Measurements from ENCODE around the gene SHD.
A peak's percentile ranks its signal among the peaks of the same experiment; 100 is the strongest.
"Not testable (repeated sequence)": the region's sequence is repeated elsewhere in the genome, so short reads cannot be mapped to it uniquely, and the experiment has no call there.

The SHD gene

GRCh38 chr19:4326215-4326836, 47.3 kb downstream of the SHD start:
- no peak for TF ChIP-seq CTCF (IDR thresholded peaks at IDR 0.05; ENCODE audit: insufficient read depth, low read depth, low read length, missing control alignments)
- DNase-seq (ENCODE audit: low read depth), result no peak
- H3K4me3 ChIP-seq (ENCODE audit: low read length), result no peak overlapping the region

- no peak for TF ChIP-seq CTCF (IDR thresholded peaks at IDR 0.05; ENCODE audit: insufficient read depth, low read depth, low read length, missing control alignments)
- no peak overlapping the region for H3K4me3 ChIP-seq (ENCODE audit: low read length)
- no peak for DNase-seq (ENCODE audit: low read depth)
Measured at GRCh38 chr19:4326837-4327251, 47.8 kb downstream of the SHD start.

GRCh38 chr19:4327252-4327876, 48.3 kb downstream of the SHD start:
- DNase-seq (ENCODE audit: low read depth), result peak; percentile 35
- TF ChIP-seq CTCF (IDR thresholded peaks at IDR 0.05; ENCODE audit: insufficient read depth, low read depth, low read length, missing control alignments), result no peak
- H3K4me3 ChIP-seq (ENCODE audit: low read length), result no peak overlapping the region

- DNase-seq (ENCODE audit: low read depth), result no peak
- TF ChIP-seq CTCF (IDR thresholded peaks at IDR 0.05; ENCODE audit: insufficient read depth, low read depth, low read length, missing control alignments), result no peak
- peak overlapping the region; percentile 8 for H3K4me3 ChIP-seq (ENCODE audit: low read length)
Measured at GRCh38 chr19:4327877-4328242, 48.8 kb downstream of the SHD start.

GRCh38 chr19:4328243-4328990, 49.4 kb downstream of the SHD start:
- no peak for TF ChIP-seq CTCF (IDR thresholded peaks at IDR 0.05; ENCODE audit: insufficient read depth, low read depth, low read length, missing control alignments)
- DNase-seq (ENCODE audit: low read depth), result peak; percentile 77
- peak overlapping the region; percentile 45 for H3K4me3 ChIP-seq (ENCODE audit: low read length)

- H3K4me3 ChIP-seq (ENCODE audit: low read length), result peak overlapping the region; percentile 45
- DNase-seq (ENCODE audit: low read depth), result not testable (repeated sequence)
Measured at GRCh38 chr19:4328991-4329681, 50.1 kb downstream of the SHD start.

- no peak overlapping the region for H3K4me3 ChIP-seq (ENCODE audit: low read length)
- no peak for TF ChIP-seq CTCF (IDR thresholded peaks at IDR 0.05; ENCODE audit: insufficient read depth, low read depth, low read length, missing control alignments)
Measured at GRCh38 chr19:4329858-4330257, 50.8 kb downstream of the SHD start.

More at GRCh38 chr19:4329858-4330257, 50.8 kb downstream of the SHD start:
- no peak for DNase-seq (ENCODE audit: low read depth)
